GM12801 (cell line): ENCODE data around the gene CDK17.

ENCODE experiments used
- TF ChIP-seq, protein P1 (sequence below): IDR thresholded peaks from one replicate; pipeline ENCODE4 v1.5.1; 2011; ENCODE audit warnings: control low read depth; ENCODE audit not compliant: insufficient read length; ENCODE audit errors: extremely low read depth

CDK17 gene

DNA sequence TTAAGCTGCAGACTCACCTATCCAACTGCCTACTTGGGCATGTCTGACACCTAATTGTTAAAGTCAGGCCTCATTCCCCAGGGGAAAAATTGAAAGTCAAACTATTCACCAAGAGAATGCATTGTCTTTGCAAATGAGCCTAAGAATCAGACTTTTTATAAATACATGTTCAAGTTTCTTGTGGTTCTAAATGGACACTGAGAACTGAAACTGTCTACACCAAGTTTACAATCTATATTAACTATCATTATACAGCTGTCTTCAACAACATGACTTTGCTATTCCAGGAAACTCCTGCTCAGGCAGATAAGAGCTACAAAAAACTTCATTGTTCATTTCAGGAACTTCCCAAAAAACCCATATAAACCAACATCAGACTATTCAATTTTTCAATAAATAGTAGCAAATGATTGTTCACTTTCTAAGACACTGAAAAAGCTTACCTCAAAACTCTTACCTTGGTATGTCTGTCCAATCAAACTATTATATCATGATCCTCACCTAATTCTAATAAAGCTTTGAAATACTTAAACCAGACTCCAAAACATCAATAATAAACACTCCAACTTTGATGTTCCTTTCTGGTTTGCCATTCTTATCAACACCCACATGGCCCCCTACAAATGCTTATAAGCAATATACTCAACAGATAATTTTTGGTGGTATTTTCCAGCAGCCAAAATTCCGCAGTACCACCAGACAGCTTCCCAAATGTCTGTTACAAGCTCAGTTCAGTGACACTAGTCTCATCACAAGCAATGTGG, 24.2 kb downstream of the CDK17 start:
- TF ChIP-seq, protein P1, sequence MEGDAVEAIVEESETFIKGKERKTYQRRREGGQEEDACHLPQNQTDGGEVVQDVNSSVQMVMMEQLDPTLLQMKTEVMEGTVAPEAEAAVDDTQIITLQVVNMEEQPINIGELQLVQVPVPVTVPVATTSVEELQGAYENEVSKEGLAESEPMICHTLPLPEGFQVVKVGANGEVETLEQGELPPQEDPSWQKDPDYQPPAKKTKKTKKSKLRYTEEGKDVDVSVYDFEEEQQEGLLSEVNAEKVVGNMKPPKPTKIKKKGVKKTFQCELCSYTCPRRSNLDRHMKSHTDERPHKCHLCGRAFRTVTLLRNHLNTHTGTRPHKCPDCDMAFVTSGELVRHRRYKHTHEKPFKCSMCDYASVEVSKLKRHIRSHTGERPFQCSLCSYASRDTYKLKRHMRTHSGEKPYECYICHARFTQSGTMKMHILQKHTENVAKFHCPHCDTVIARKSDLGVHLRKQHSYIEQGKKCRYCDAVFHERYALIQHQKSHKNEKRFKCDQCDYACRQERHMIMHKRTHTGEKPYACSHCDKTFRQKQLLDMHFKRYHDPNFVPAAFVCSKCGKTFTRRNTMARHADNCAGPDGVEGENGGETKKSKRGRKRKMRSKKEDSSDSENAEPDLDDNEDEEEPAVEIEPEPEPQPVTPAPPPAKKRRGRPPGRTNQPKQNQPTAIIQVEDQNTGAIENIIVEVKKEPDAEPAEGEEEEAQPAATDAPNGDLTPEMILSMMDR: no peak

DNA sequence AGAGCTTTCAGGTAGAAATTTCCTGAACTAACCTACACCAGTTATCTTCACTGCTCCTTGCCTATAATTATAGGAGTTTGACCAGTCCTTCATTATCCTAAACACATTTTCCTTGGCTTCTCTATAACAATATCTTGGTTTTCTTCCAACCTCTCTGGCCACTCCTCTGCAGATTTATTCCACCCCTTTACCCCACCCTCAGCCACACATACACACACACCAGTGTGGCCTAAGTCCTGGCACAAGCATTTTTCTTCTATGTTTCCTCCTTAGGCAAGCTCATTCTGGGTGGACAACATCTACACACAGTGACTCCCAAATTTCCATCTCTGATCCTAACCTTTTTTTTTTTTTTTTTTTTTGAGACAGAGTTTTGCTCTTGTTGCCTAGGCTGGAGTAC, 25.1 kb downstream of the CDK17 start:
- TF ChIP-seq, protein P1: no peak

DNA sequence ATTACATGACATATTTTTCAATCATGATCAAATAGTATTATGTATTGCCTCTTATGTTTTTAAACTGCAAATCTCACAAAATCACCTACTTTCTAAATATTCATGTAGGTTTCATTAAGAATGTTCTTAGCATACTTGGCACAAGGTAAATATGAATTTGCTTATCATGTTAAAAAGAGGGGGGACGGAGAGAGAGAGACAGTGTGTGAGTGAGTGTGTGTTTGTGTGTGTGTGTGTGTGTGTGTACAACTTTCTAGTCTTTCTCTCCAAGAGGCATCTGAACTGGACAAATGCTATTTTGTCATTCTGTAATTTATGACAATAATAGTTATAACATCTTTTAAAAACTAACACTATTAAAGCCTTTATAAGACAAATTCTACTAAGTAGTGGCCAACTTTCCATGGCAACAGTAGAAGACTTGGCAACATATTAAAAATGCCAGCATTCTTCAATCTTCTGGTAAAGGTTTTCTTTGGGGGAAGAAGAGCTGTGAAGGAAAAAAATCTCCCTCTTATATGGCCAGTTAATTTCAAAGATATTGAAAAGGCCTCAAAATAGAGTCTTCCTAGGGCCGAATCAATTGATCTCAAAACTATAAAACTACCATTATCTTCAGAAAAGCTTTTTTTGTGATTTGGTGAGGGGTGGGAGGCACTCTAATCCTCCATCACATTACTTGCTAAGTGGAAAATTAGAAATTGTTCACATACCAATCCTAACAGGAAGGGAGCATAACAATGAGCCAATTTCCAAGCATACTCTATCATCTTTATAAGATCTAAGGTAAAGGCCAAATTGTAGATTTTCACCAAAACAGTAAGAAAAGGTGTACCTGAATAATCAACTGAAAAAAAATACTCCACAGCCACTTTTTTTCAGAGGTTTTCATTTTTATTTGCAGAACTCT, 28.2 kb downstream of the CDK17 start:
- TF ChIP-seq, protein P1: no peak

DNA sequence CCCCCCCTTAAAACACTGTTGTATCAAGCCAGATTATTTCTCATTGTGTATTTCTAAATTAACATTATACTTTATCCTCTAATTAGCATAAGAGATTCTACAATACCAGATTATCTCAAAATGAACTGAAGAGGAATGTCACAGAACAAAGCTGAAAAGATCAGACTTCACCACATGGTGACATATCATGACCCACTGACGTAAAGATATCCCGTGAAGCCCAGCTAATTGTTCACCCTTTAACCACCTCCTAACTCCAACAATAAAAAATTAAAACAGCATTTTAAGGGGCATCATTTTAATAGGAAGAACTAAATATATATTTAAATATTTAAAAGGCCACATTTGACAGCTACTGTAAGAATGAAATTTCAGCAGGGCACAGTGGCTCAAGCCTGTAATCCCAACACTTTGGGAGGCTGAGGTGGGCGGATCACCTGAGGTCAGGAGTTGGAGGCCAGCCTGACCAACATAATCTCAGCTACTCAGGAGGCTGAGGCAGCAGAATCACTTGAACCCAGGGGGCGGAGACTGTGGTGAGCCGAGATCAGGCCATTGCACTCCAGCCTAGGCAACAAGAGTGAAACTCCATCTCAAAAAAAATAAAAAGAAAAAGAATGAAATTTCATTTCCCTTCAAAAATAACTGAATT, 29.0 kb downstream of the CDK17 start:
- TF ChIP-seq, protein P1: no peak

DNA sequence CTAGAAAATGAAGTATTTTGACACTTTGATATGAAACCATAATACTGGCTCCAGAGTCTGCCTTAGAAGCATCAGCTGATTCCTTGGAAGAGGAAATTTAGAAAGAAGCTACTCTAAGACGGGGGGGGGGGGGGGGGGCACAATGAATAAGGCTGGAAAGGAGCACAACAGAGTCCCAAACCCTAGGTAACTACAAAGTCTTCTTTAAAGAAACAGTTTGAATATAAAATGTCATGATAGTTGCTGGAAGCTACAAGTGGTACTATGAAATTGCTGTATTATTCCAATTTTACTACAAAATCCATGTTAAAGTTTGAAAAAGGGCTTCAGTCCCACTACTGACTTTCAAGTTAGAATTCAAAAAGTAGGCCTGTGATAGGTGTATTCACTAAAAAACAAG, 31.6 kb downstream of the CDK17 start:
- TF ChIP-seq, protein P1: no peak

DNA sequence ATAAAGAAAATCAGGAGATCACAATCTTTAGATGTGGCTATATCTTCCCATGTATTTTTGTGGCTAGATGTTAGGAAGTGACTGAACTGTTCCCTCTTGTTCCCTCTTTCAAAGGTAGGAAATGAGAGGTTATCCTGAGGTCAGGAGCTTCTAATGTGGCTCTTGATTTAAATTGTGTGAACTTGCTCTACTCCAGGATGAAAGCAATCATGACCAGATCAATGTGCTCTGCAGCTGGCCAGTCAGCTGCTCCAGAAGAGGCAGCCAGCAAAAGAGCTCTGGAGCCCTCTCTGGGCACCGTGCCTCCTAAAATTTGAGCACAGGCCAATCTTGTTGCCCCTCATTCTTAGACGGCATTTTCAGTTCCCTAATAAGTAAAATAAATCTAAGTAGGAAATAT, 32.0 kb downstream of the CDK17 start:
- TF ChIP-seq, protein P1: no peak

DNA sequence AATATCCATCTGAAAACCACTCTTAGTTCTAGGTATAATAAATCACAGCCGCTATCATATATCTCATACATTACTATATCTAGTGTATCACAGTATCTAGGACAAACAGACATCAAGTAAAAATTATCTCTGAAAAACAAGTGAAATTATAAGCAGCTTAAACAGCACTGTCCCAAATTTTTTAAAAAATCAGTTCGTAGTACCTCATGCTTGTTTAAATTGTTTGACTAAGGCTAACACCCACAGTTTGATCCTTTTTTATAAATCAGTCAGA, 33.9 kb downstream of the CDK17 start:
- TF ChIP-seq, protein P1: no peak
